Heart left ventricle (tissue), 16 donors: ENCODE results near the gene ARG2. TPM values are rescaled to one million over a fixed set of nuclear protein-coding genes. Genes with fewer than 3 reads are reported as not detected.

Experiments used
- ATAC-seq, 4 donors: fragments of 200-7000 bp; cut with Tn5 transposase; one replicate each; pipeline ENCODE4 v1.9.1; 2020 to 2022; ENCODE audit warnings: moderate library complexity in 4 of 4, mild to moderate bottlenecking in 3 of 4, moderate number of reproducible peaks in 1 of 4
- DNase-seq, 5 donors: peaks; one replicate each; pipeline ENCODE4 v3.0.0-alpha.2; 2020
- H3K27ac ChIP-seq, 12 donors: fragments of 200-600 bp; sonication (generic) in 4 of 12; one replicate each; pipeline versions ENCODE4 v1.5.0 to v1.8.0; 2016 to 2022; ENCODE audit warnings: mild to moderate bottlenecking in 2 of 12
- H3K27me3 ChIP-seq, 9 donors: fragments of 200-600 bp; sonication (generic) in 2 of 9; one replicate each; pipeline versions ENCODE4 v1.5.1 to v1.8.0; 2016 to 2022; ENCODE audit warnings: mild to moderate bottlenecking in 3 of 9
- H3K36me3 ChIP-seq, 9 donors: fragments of 200-600 bp; sonication (generic) in 2 of 9; one replicate each; pipeline versions ENCODE4 v1.5.0 to v1.8.0; 2018 to 2022; ENCODE audit warnings: mild to moderate bottlenecking in 2 of 9
- H3K4me1 ChIP-seq, 12 donors: fragments of 200-600 bp; sonication (generic) in 4 of 12; one replicate each; pipeline versions ENCODE4 v1.5.0 to v1.8.0; 2016 to 2022; ENCODE audit warnings: mild to moderate bottlenecking in 3 of 12
- H3K4me3 ChIP-seq, 12 donors: fragments of 200-600 bp; sonication (generic) in 4 of 12; one replicate each; pipeline versions ENCODE4 v1.5.0 to v1.8.0; 2017 to 2022; ENCODE audit warnings: mild to moderate bottlenecking in 9 of 12, moderate library complexity in 4 of 12
- H3K9me3 ChIP-seq, 12 donors: fragments of 200-600 bp; sonication (generic) in 4 of 12; one replicate each; pipeline versions ENCODE4 v1.5.0 to v1.8.0; 2016 to 2022; ENCODE audit warnings: mild to moderate bottlenecking in 1 of 12
- POLR2A ChIP-seq, 2 donors: fragments of 450-650 bp; IDR thresholded peaks; one replicate each; pipeline ENCODE4 v1.6.1; 2017; ENCODE audit warnings: antibody characterized with exemption in 2 of 2, mild to moderate bottlenecking in 2 of 2, moderate library complexity in 2 of 2
- WGBS, 4 donors: extraction: QIAGEN DNeasy Blood & Tissue Kit in 2 of 4; methylation state at CpG; one replicate each; pipeline versions ENCODE4 v1.1.5 to v1.1.7; 2013 to 2018; 5-methylcytosine and 5-hydroxymethylcytosine counted together
- intact Hi-C, 10 donors: fragments of 100-400 bp; cut with DNase I; formaldehyde crosslinking; loops; one replicate each; pipeline versions ENCODE4 v1.11.1 to v1.14.2; 2022
- polyA plus RNA-seq, 2 donors: library from polyadenylated mRNA; stranded (reverse); fragments of 200-250 nt; gene quantifications; one replicate each; pipeline ENCODE4 v1.2.3, GENCODE V29; 2013
- total RNA-seq, 9 donors: library from RNA; depleted of rRNA in 2 of 9; stranded (reverse); fragments of >200 nt in 2 of 9; fragmentation: NEBNext Ultra II Directional in 3 of 9; extraction: Animal tissue kit (Norgen Biotek cat#: 25700) in 3 of 9; gene quantifications; one replicate each; pipeline versions ENCODE4 v1.1.0 to v1.2.4, GENCODE V29; 2016 to 2023
- TF ChIP-seq, protein P1 (sequence below), 12 donors: fragments of 200-600 bp; sonication (generic) in 4 of 12; IDR thresholded peaks; one replicate each; pipeline versions ENCODE4 v1.5.0 to v1.8.0; 2018 to 2022; ENCODE audit warnings: antibody characterized with exemption in 12 of 12, mild to moderate bottlenecking in 5 of 12
- donor health status: ischemic (EF 13 %, LVEDD 7.1; RV severe dilation, severe dysfunction).
- donor health status: healthy with polysubstance abuse.
- donor health status: DM: no; HTN: yes; CAD: no.
- donor health status: DM: no; HTN: no; CAD: no.
- donor health status: ischemic (EF 25% LVEDD 6.9; RV normal size, moderate dysfunction).
- donor health status: ischemic (EF 25% LVEDD 5.7; RV mildly dilated, moderate dysfunction).
- donor health status: healthy.
- donor health status: DM: yes; HTN: yes; CAD: no.
- donor health status: ischemic (EF 35%, LVEDD 5.7; RV mildly dilated, moderate dysfunction).
- donor health status: nonischemic (EF 11% LVEDD 7.7; RV severe dilation, severe dysfunction).
- donor health status: DM: yes; HTN: yes; CAD: no.
- donor health status: PGD.
- donor health status: ischemic (EF 29% LVEDD 5.4; RV normal size, mild dysfunction).
- donor health status: nonischemic (EF 23%, LVEDD 6.1; RV moderate dilation, normal function).

The ARG2 gene
- total and polyA plus RNA-seq, 11 donors, result 0.34 to 53.7 (median 1.5) TPM

DNA sequence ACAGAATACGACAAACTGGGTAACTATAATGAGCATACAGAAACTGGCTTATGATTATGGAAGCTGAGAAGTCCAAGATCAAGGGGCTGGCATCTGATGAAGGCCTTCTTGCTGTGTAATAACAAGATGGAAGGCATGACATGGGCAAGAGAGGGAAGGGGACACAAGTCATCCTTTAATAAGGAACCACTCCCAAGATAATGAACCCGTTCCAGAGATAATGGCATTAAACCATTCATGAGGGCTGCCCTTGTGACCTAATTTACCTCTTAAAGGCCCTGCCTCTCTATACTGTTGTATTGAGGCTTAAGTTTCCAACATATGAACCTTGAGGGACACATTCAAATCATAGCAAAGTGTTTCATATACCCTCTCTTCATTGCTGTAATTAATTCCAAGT lies 59.3 kb downstream of the ARG2 start:
- no peak overlapping the region for H3K27ac ChIP-seq
- DNase-seq (no peak), ATAC-seq (no peak)
- TF ChIP-seq POLR2A (IDR thresholded peaks at IDR 0.05), result no peak
- TF ChIP-seq, protein P1, sequence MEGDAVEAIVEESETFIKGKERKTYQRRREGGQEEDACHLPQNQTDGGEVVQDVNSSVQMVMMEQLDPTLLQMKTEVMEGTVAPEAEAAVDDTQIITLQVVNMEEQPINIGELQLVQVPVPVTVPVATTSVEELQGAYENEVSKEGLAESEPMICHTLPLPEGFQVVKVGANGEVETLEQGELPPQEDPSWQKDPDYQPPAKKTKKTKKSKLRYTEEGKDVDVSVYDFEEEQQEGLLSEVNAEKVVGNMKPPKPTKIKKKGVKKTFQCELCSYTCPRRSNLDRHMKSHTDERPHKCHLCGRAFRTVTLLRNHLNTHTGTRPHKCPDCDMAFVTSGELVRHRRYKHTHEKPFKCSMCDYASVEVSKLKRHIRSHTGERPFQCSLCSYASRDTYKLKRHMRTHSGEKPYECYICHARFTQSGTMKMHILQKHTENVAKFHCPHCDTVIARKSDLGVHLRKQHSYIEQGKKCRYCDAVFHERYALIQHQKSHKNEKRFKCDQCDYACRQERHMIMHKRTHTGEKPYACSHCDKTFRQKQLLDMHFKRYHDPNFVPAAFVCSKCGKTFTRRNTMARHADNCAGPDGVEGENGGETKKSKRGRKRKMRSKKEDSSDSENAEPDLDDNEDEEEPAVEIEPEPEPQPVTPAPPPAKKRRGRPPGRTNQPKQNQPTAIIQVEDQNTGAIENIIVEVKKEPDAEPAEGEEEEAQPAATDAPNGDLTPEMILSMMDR (IDR thresholded peaks at IDR 0.05), result no peak
- intact Hi-C loops, result no loop called here
- H3K4me3 ChIP-seq, result no peak overlapping the region
- no peaks in the 10 kb centered on the region for H3K27me3 ChIP-seq
- peaks cover 0 to 34% (median 3%) of the 10 kb centered on the region in 12 donors for H3K4me1 ChIP-seq
- H3K36me3 ChIP-seq, result peaks cover 0 to 54% (median 33%) of the 10 kb centered on the region in 9 donors
- H3K9me3 ChIP-seq, result no peaks in the 10 kb centered on the region
- 42 to 76% (median 65%) methylated on average over 2 of the region's 2 CpGs for WGBS, 4 donors

DNA sequence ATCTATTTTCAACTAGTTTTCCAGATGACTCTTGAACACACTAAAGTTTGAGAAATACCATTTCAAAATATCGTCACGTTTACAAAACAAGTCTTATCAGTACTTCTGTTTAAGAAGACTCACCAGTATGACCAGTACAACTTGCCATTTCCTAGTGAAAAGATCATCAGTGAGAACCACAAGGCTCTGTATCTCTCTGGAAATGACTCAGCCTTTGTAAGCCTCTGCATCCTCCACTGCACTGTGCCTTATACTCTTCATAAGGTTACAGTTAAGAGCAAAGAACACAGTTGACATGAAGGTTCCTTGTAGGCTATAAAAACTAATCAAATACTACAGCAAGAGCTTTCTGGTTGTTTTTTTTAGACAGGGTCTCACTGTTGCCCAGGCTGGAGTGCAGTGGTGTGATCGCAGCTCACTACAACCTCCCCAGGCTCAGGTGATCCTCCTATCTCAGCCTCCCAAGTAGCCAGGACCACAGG lies 60.4 kb downstream of the ARG2 start:
- WGBS, 4 donors, result 88 to 92% (median 90%) methylated on average over 3 of the region's 3 CpGs
- peak overlapping the region in 1 of 12 donors; percentile 46 for H3K27ac ChIP-seq
- H3K9me3 ChIP-seq, result no peaks in the 10 kb centered on the region
- H3K4me3 ChIP-seq, result no peak overlapping the region
- H3K27me3 ChIP-seq, result no peaks in the 10 kb centered on the region
- peaks cover 0 to 31% (median 2%) of the 10 kb centered on the region in 12 donors for H3K4me1 ChIP-seq
- ATAC-seq (no peak), DNase-seq (no peak)
- intact Hi-C loops, result no loop called here
- TF ChIP-seq, protein P1 (IDR thresholded peaks at IDR 0.05), result no peak
- TF ChIP-seq POLR2A (IDR thresholded peaks at IDR 0.05), result no peak
- peaks cover 0 to 65% (median 45%) of the 10 kb centered on the region in 9 donors for H3K36me3 ChIP-seq

DNA sequence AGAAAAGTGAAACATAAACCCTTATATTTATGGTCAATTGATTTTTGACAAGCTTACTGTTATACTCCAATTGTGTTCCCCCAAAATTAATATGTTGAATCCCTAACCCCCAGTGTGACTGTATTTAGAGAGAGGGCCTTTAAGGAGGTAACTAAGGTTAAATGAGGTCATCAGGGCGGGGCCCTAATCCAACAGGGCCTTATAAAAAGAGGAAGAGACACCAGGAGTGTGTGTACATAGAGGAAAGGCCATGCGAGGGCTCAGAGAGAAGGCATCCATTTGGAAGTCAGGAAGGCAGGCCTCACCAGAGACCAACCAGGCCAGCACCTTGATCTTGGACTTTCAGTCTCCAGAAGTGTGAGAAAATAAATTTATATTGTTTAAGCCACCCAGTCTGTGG lies 61.2 kb downstream of the ARG2 start:
- Histone ChIP-seq H3K36me3 (peaks cover 0 to 73% (median 53%) of the 10 kb centered on the region in 9 donors), H3K9me3 (no peaks in the 10 kb centered on the region), H3K27ac (peak overlapping the region in 1 of 12 donors; percentile 46), H3K4me1 (peaks cover 0 to 27% (median 0%) of the 10 kb centered on the region in 12 donors), H3K4me3 (no peak overlapping the region), H3K27me3 (no peaks in the 10 kb centered on the region)
- TF ChIP-seq, protein P1 (IDR thresholded peaks at IDR 0.05), result no peak
- TF ChIP-seq POLR2A (IDR thresholded peaks at IDR 0.05), result no peak
- ATAC-seq (peak in 1 of 4 donors; percentile 36), DNase-seq (no peak)
- WGBS, 4 donors, result 79 to 85% (median 83%) methylated on average over 2 of the region's 2 CpGs
- intact Hi-C loops, result no loop called here

DNA sequence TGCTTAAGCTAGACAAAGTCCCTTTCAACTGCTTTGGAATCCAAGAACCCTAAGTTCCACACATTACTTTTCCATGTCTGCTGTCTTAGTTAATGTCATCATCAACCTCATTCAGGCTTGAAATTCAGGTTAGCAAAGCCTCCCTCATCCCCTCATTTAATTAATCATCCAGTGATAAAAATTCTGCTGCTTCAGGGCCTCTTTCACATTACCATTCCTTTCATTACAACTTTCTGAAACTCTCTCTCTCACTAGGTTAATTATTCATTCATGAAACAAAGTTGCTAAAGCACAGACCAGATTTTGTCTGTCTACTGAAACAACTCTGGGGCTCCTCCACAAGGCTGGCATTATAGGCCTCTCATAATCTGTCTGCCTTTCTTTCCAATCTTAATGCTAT lies 64.1 kb downstream of the ARG2 start:
- intact Hi-C loops, result no loop called here
- ATAC-seq, result no peak
- peaks cover 0 to 17% (median 0%) of the 10 kb centered on the region in 12 donors for H3K4me1 ChIP-seq
- TF ChIP-seq POLR2A (IDR thresholded peaks at IDR 0.05), result no peak
- TF ChIP-seq, protein P1 (IDR thresholded peaks at IDR 0.05), result no peak
- H3K27ac ChIP-seq, result no peak overlapping the region
- DNase-seq, result no peak
- no peaks in the 10 kb centered on the region for H3K9me3 ChIP-seq
- no peak overlapping the region for H3K4me3 ChIP-seq
- H3K36me3 ChIP-seq, result peaks cover 0 to 85% (median 62%) of the 10 kb centered on the region in 9 donors
- H3K27me3 ChIP-seq, result no peaks in the 10 kb centered on the region
